CD8-positive, alpha-beta memory T cell (primary cell): ENCODE data around the gene GMDS. TPM values are rescaled to one million over a fixed set of nuclear protein-coding genes. Genes with fewer than 3 reads are reported as not detected.

Experiments used
- CTCF ChIA-PET: fragments of 350-600 bp; sonication (Branson Sonifier 250); formaldehyde crosslinking; loops from one replicate; lab custom pipeline; 2021; ENCODE audit warnings: antibody characterized with exemption; lab: Charles Lee
- POLR2A ChIA-PET: fragments of 350-600 bp; sonication (Branson Sonifier 250); formaldehyde crosslinking; loops from one replicate; lab custom pipeline; 2021; ENCODE audit warnings: antibody characterized with exemption; lab: Charles Lee
- DNase-seq, 5 donors: peaks; one replicate each; pipeline versions ENCODE4 v3.0.0 to v3.0.0-alpha.2; 2020 to 2022; ENCODE audit warnings: mixed read lengths in 1 of 5
- H3K27ac ChIP-seq: one replicate; pipeline ENCODE4 v1.7.0; 2013; ENCODE audit warnings: low read depth, mild to moderate bottlenecking, low read length, moderate library complexity
- H3K27me3 ChIP-seq: 2 replicates; pipeline ENCODE4 v1.7.0; 2013; ENCODE audit warnings: low read length, mild to moderate bottlenecking; ENCODE audit not compliant: insufficient read depth, poor library complexity, severe bottlenecking
- H3K36me3 ChIP-seq: 2 replicates; pipeline ENCODE4 v1.7.0; 2013; ENCODE audit warnings: mild to moderate bottlenecking, low read length, moderate library complexity; ENCODE audit not compliant: insufficient read depth
- H3K4me1 ChIP-seq: 2 replicates; pipeline ENCODE4 v1.7.0; 2013; ENCODE audit warnings: mild to moderate bottlenecking, low read length, moderate library complexity; ENCODE audit not compliant: insufficient read depth
- H3K4me3 ChIP-seq: 2 replicates; pipeline ENCODE4 v1.7.0; 2013; ENCODE audit warnings: mild to moderate bottlenecking, low read length
- H3K9me3 ChIP-seq: 2 replicates; pipeline ENCODE4 v1.7.0; 2013; ENCODE audit warnings: mild to moderate bottlenecking, low read length
- H3K27ac Mint-ChIP-seq, 8 donors: one replicate each; pipeline ENCODE4 v1.8.0; 2020 to 2021; ENCODE audit warnings: mixed read lengths in 8 of 8, mild to moderate bottlenecking in 6 of 8, inconsistent platforms in 3 of 8, moderate library complexity in 3 of 8
- H3K27me3 Mint-ChIP-seq, 2 donors: one replicate each; pipeline ENCODE4 v1.8.0; 2020 to 2021; ENCODE audit warnings: mixed read lengths in 2 of 2, mild to moderate bottlenecking in 1 of 2, moderate library complexity in 1 of 2
- H3K36me3 Mint-ChIP-seq, 3 donors: one replicate each; pipeline ENCODE4 v1.8.0; 2020 to 2021; ENCODE audit warnings: mixed read lengths in 3 of 3, inconsistent platforms in 1 of 3, mild to moderate bottlenecking in 1 of 3
- H3K4me1 Mint-ChIP-seq, 3 donors: one replicate each; pipeline ENCODE4 v1.8.0; 2020 to 2021; ENCODE audit warnings: mixed read lengths in 3 of 3, inconsistent platforms in 1 of 3, mild to moderate bottlenecking in 1 of 3
- H3K4me3 Mint-ChIP-seq, 7 donors: one replicate each; pipeline ENCODE4 v1.8.0; 2020 to 2021; ENCODE audit warnings: mixed read lengths in 7 of 7, mild to moderate bottlenecking in 6 of 7, moderate library complexity in 4 of 7, inconsistent platforms in 2 of 7
- H3K9me3 Mint-ChIP-seq, 5 donors: one replicate each; pipeline ENCODE4 v1.8.0; 2020 to 2022; ENCODE audit warnings: mixed read lengths in 5 of 5, mild to moderate bottlenecking in 3 of 5, moderate library complexity in 2 of 5, inconsistent platforms in 1 of 5
- polyA plus RNA-seq: library from polyadenylated mRNA; unstranded; fragments of 300-500 nt; fragmentation: Illumina TruSeq; gene quantifications from one replicate; pipeline ENCODE4 v1.2.3, GENCODE V29; 2021
- total RNA-seq, 2 experiments: library from RNA; stranded (reverse); gene quantifications; one replicate each; pipeline ENCODE4 v1.2.3, GENCODE V29; 2021

Gene GMDS
- total and polyA plus RNA-seq, 3 experiments from 2014 or later = 16.4 to 33.4 (median 28.6) TPM

- ChIA-PET POLR2A (no interaction called here), CTCF (no interaction called here)
- Histone ChIP-seq H3K9me3 (no peaks in the 10 kb centered on the region), H3K36me3 (no peaks in the 10 kb centered on the region), H3K4me1 (no peaks in the 10 kb centered on the region), H3K27ac (no peak overlapping the region), H3K4me3 (no peak overlapping the region), H3K27me3 (no peaks in the 10 kb centered on the region)
- Mint-ChIP-seq H3K36me3 (peaks cover 0 to 4% (median 1%) of the 10 kb centered on the region in 3 donors), H3K4me3 (no peak overlapping the region), H3K27ac (no peak overlapping the region), H3K27me3 (no peaks in the 10 kb centered on the region), H3K4me1 (no peaks in the 10 kb centered on the region), H3K9me3 (no peaks in the 10 kb centered on the region)
- no peak for DNase-seq
Measured at GRCh38 chr6:1858196-1858595, 387.2 kb downstream of the GMDS start.

GRCh38 chr6:1856381-1856780 is 389.0 kb downstream of the GMDS start:
- CTCF ChIA-PET = no interaction called here
- Mint-ChIP-seq H3K27ac (no peak overlapping the region), H3K36me3 (peaks cover 0 to 4% (median 1%) of the 10 kb centered on the region in 3 donors), H3K9me3 (no peaks in the 10 kb centered on the region), H3K4me3 (no peak overlapping the region), H3K4me1 (no peaks in the 10 kb centered on the region), H3K27me3 (no peaks in the 10 kb centered on the region)
- Histone ChIP-seq H3K36me3 (no peaks in the 10 kb centered on the region), H3K27me3 (no peaks in the 10 kb centered on the region), H3K4me1 (no peaks in the 10 kb centered on the region), H3K9me3 (no peaks in the 10 kb centered on the region), H3K27ac (no peak overlapping the region), H3K4me3 (no peak overlapping the region)
- no peak for DNase-seq
- POLR2A ChIA-PET = no interaction called here

GRCh38 chr6:1855890-1856289 is 389.5 kb downstream of the GMDS start:
- Mint-ChIP-seq H3K4me3 (no peak overlapping the region), H3K36me3 (peaks cover 0 to 4% (median 1%) of the 10 kb centered on the region in 3 donors), H3K9me3 (no peaks in the 10 kb centered on the region), H3K27ac (no peak overlapping the region), H3K27me3 (no peaks in the 10 kb centered on the region), H3K4me1 (no peaks in the 10 kb centered on the region)
- H3K4me3 ChIP-seq = no peak overlapping the region
- no peaks in the 10 kb centered on the region for H3K9me3 ChIP-seq
- CTCF ChIA-PET = no interaction called here
- no peaks in the 10 kb centered on the region for H3K36me3 ChIP-seq
- no peak overlapping the region for H3K27ac ChIP-seq
- no peak for DNase-seq
- H3K4me1 ChIP-seq = no peaks in the 10 kb centered on the region
- POLR2A ChIA-PET = no interaction called here
- no peaks in the 10 kb centered on the region for H3K27me3 ChIP-seq

- Histone ChIP-seq H3K27me3 (no peaks in the 10 kb centered on the region), H3K36me3 (no peaks in the 10 kb centered on the region), H3K9me3 (no peaks in the 10 kb centered on the region), H3K27ac (no peak overlapping the region), H3K4me3 (no peak overlapping the region), H3K4me1 (no peaks in the 10 kb centered on the region)
- no peaks in the 10 kb centered on the region for H3K9me3 Mint-ChIP-seq
- no peak overlapping the region for H3K4me3 Mint-ChIP-seq
- H3K27me3 Mint-ChIP-seq = no peaks in the 10 kb centered on the region
- DNase-seq = no peak
- H3K4me1 Mint-ChIP-seq = no peaks in the 10 kb centered on the region
- H3K27ac Mint-ChIP-seq = no peak overlapping the region
- peaks cover 0 to 9% (median 1%) of the 10 kb centered on the region in 3 donors for H3K36me3 Mint-ChIP-seq
- POLR2A ChIA-PET = interaction anchor here (0.6 kb wide), 1 partner anchor 34 kb away, joined by 5 read pairs; no protein-coding TSS in a partner anchor
- CTCF ChIA-PET = no interaction called here
Measured at GRCh38 chr6:1854296-1854695, 391.1 kb downstream of the GMDS start.

- CTCF ChIA-PET = no interaction called here
- POLR2A ChIA-PET = interaction anchor here (0.6 kb wide), 1 partner anchor 34 kb away, joined by 5 read pairs; no protein-coding TSS in a partner anchor
Measured at GRCh38 chr6:1853761-1854160, 391.6 kb downstream of the GMDS start.

GRCh38 chr6:1851681-1852456 is 393.5 kb downstream of the GMDS start:
- no peaks in the 10 kb centered on the region for H3K9me3 ChIP-seq
- POLR2A ChIA-PET = no interaction called here
- Mint-ChIP-seq H3K9me3 (no peaks in the 10 kb centered on the region), H3K4me3 (no peak overlapping the region), H3K4me1 (no peaks in the 10 kb centered on the region), H3K36me3 (peaks cover 0 to 12% (median 3%) of the 10 kb centered on the region in 3 donors), H3K27ac (no peak overlapping the region), H3K27me3 (no peaks in the 10 kb centered on the region)
- no peaks in the 10 kb centered on the region for H3K4me1 ChIP-seq
- CTCF ChIA-PET = interaction anchor here (0.5 kb wide), 1 partner anchor 227 kb away, joined by 4 read pairs; no protein-coding TSS in a partner anchor
- H3K36me3 ChIP-seq = no peaks in the 10 kb centered on the region
- no peak for DNase-seq
- no peaks in the 10 kb centered on the region for H3K27me3 ChIP-seq
- no peak overlapping the region for H3K4me3 ChIP-seq
- no peak overlapping the region for H3K27ac ChIP-seq

More at GRCh38 chr6:1853761-1854160, 391.6 kb downstream of the GMDS start:
- Mint-ChIP-seq H3K4me1 (no peaks in the 10 kb centered on the region), H3K27ac (no peak overlapping the region), H3K4me3 (no peak overlapping the region), H3K27me3 (no peaks in the 10 kb centered on the region), H3K36me3 (peaks cover 0 to 9% (median 1%) of the 10 kb centered on the region in 3 donors), H3K9me3 (no peaks in the 10 kb centered on the region)
- no peak overlapping the region for H3K4me3 ChIP-seq
- H3K27ac ChIP-seq = no peak overlapping the region
- no peaks in the 10 kb centered on the region for H3K36me3 ChIP-seq
- no peak for DNase-seq
- H3K27me3 ChIP-seq = no peaks in the 10 kb centered on the region
- no peaks in the 10 kb centered on the region for H3K9me3 ChIP-seq
- H3K4me1 ChIP-seq = no peaks in the 10 kb centered on the region

- no peak overlapping the region for H3K4me3 ChIP-seq
- no peak overlapping the region for H3K27ac Mint-ChIP-seq
Measured at GRCh38 chr6:1850840-1851157, 394.6 kb downstream of the GMDS start.

GRCh38 chr6:1850121-1850839 is 395.1 kb downstream of the GMDS start:
- Histone ChIP-seq H3K36me3 (no peaks in the 10 kb centered on the region), H3K9me3 (no peaks in the 10 kb centered on the region), H3K27ac (no peak overlapping the region), H3K27me3 (no peaks in the 10 kb centered on the region), H3K4me3 (no peak overlapping the region), H3K4me1 (no peaks in the 10 kb centered on the region)
- no peak overlapping the region for H3K27ac Mint-ChIP-seq
- no peaks in the 10 kb centered on the region for H3K9me3 Mint-ChIP-seq
- ChIA-PET POLR2A (no interaction called here), CTCF (no interaction called here)
- no peak for DNase-seq
- H3K4me3 Mint-ChIP-seq = no peak overlapping the region
- peaks cover 0 to 12% (median 2%) of the 10 kb centered on the region in 3 donors for H3K36me3 Mint-ChIP-seq
- no peaks in the 10 kb centered on the region for H3K4me1 Mint-ChIP-seq
- no peaks in the 10 kb centered on the region for H3K27me3 Mint-ChIP-seq

More at GRCh38 chr6:1850840-1851157, 394.6 kb downstream of the GMDS start:
- H3K4me1 Mint-ChIP-seq = no peaks in the 10 kb centered on the region
- Histone ChIP-seq H3K36me3 (no peaks in the 10 kb centered on the region), H3K27me3 (no peaks in the 10 kb centered on the region), H3K9me3 (no peaks in the 10 kb centered on the region), H3K4me1 (no peaks in the 10 kb centered on the region), H3K27ac (no peak overlapping the region)
- CTCF ChIA-PET = no interaction called here
- no peak for DNase-seq
- POLR2A ChIA-PET = no interaction called here
- no peaks in the 10 kb centered on the region for H3K9me3 Mint-ChIP-seq
- no peaks in the 10 kb centered on the region for H3K27me3 Mint-ChIP-seq
- H3K4me3 Mint-ChIP-seq = no peak overlapping the region
- H3K36me3 Mint-ChIP-seq = peaks cover 0 to 12% (median 3%) of the 10 kb centered on the region in 3 donors
